T-helper 9 cell (primary cell): ENCODE data around the gene SRMS.
"Not testable (repeated sequence)": the region's sequence is repeated elsewhere in the genome, so short reads cannot be mapped to it uniquely, and the experiment has no call there.

Experiments
- DNase-seq: peaks from one replicate; pipeline ENCODE4 v3.0.0-alpha.2; 2020

SRMS gene

DNA sequence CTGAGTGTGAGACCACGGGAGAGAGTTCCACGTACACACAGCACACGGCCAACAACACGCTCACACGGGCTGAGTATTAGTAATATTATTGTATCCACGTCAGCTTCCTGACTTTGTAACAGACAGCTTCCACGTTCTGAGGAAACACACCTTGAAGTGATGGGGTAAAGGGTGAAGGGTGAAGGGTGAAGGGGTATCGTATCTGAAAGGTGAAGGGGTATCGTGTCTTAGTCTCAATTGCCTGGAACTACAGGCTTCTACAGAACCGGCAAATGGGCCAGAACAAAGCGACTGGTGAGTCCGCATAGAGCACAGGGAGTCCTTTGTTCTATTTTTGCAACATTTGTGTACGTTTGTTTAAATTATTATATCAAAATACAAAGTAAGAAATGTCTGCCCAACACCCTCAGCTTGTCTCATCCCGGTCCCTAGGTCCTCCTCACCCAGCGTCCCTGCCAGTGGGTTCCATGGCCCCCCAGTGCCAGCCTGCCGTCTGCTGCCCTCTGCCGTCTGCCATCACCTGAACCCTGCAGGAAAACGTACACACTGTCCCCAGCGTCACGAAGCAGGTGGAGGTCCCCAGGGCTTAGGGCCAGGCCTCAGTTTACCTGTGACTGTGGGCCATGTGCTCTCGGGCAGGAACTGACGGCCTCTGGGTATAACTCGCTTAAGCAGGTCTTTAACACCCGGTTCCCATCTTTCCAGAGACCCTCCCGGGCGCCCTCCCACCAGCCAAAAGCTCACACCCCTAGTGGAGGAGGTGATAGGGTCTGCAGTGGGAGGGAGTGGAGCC lies 30.9 kb upstream of the SRMS start:
- no peak for DNase-seq

DNA sequence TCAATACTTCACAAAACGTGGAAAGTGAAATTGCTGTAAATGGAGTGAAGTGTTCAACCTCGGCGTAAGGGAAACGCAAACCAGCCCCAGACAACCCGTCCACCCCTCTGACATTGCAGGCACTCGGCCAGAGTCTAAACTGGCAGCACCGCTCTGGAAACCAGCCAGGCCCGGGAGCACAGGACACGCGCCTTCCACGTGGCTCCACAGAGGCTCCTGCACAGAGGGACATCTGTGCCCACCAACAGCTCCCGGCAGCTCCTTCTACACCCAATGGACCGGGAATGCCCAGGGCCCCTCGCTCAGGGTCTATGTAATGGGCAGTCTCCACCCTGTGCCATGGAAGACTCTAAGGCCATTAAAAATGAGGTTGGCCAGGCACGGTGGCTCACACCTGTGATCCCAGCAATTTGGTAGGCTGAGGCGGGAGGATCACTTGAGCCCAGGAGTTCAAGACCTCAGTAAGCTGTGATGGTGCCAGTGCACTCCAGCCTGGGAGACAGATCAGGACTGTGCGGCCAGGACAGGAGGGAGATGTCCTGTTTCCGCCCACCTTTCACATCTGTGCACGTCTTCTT lies 29.9 kb upstream of the SRMS start:
- no peak for DNase-seq

DNA sequence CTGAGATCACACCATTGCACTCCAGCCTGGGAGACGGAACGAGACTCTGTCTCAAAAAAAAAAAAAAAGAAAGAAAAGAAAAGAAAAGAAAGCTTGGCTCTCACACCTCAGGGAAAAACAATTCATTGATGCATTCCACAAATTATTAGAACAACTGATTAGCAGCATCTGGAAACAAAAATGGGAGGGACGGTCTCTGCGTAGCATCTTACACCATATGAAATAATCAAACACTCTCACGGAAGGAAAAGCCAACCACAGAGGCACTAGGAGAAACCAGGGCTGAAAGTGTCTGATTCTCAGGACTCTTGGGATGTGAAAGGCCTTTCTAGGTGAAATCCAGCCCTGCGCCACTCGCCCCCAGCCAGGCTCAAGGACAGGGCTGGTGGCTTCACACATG lies 28.8 kb upstream of the SRMS start:
- DNase-seq: no peak

DNA sequence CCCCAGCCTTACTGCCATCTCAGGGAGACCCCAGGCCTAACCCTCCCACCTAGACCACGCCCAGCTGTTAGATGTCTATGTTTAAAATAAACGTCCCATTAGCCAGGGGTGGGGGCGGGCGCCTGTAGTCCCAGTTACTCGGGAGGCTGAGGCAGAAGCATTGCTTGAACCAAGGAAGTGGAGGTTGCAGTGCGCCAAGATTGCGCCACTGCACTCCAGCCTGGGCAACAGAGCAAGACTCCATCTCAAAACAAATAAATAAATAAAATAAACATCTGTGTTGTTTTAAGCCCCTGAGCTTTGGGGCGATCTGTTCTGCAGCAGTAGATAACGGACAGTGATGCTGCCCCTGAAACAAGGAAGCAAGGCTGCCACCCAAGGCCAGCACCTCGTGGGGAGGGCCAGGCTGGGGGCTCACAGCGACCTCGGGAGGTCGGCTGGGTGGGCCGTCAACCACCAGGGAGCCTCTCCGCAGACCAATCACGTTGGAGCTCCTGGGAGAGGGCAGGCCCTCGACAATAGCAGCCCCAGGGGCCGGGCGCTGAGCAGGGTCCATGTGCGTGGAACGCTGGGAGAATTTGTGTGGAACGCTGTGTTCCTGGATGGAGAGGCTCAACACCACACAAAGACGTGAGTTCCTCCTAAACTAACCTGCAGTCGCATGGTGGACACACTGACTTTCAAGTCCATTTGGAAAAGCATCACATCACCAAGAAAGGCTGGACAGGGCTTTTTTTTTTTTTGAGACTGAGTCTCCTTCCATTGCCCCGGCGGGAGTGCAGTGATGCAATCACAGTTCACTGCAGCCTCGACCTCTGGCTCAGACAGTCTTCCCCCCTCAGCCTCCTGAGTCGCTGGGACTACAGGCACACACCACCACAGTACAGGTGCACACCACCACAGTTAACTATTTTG lies 27.5 kb upstream of the SRMS start:
- DNase-seq: no peak

DNA sequence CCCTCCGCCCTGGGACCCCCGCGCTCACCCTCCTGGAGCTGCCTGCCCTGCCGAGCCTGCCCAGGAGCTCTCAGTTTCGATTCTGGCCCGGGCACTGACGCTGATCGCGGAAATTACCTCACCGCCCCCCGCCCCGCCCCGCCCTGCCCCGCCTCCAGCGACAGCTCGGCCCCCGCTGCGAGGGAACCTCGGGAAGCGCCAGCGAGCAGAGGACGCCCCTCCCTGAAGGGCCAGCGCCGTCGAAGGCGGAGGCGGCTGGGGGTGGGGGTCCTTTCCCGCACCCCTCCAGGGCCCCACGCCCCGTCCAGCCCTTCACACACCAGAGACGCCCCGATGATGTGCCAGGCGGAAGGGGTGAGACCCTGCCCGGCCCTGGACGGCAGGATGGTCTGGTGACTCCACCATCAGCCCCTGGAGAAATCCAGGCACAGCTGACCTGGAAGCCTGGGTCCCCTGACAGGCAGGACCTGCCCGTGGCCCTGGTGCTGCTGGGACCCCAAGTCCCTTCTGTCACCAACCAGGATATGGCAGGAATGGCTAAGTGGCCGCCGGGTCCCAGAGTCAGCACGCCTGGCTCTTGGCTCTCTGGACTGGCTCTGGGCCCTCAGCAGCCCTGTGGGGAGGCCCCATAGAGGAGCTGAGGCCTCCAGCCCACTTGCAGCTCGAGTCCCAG lies 26.7 kb upstream of the SRMS start, which contains the start of gene HELZ2:
Gene HELZ2 (minus strand): TSS at position 84 of the 673 bp plus-strand sequence. CDS start 1,854 bp downstream, outside the sequence.
- DNase-seq: peak; percentile 65

DNA sequence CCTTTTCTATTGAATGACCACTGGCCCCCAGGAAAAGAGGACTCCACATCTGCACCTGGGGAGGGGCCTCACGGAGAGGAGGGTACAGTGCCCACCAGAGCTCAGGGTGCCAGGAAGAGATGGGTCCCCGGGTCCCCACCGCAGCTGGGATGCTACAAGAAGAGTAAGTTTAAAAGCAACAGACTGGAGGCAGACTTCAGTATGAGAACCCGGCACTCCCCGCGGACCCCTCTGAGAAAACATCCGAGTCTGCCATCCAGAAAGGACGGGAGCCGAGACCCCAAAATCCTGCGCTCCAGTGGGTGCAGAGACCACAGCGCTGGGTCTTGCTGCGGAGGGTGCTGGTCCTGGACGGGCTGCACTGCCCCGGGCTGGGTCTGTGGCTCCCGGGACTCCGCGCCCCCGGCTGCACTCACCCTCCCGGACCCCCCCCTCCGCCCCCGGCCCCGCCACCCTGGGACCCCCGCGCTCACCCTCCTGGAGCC lies 26.1 kb upstream of the SRMS start:
- no peak for DNase-seq

DNA sequence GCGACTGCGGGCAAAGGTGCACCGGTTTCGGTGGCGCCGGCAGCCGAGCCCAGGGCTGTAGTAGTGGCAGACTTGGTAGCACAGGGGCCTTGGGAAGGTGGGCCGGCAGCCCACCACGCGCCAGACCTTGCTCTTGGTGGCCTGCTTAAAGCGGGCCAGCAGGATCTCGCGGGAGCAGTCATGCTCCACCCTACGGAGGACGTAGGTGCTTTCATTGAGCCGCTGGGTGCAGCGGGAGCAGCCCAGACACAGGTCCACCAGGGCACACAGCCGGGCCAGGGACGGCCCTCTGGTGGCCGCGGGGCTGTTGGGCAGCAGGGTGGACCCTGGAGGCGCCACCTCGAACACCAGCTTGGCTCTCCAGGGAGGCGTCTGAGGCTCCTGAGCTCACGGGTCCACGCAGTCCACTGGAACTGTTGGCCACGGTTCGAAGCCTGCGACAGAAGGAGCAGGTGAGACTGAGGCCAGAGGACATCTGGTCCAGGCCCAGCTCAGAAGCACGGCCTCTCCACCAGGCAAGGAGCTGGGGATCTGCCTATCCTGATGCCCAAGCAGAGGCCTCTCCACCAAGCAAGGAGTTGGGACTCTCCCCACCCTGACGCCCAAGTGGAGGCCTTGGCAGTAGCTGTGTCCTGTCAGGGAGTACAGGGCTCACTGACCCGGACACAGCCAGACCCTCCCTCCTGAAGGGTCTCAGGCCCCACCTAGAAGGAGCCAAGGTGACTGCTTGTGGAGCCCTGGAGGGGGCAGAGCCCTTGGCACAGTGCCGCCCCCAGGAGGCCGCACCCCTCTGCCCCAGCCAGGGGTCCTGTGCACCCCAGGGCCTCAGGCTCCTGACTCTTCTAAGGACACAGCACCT lies 25.5 kb upstream of the SRMS start:
- DNase-seq: no peak

DNA sequence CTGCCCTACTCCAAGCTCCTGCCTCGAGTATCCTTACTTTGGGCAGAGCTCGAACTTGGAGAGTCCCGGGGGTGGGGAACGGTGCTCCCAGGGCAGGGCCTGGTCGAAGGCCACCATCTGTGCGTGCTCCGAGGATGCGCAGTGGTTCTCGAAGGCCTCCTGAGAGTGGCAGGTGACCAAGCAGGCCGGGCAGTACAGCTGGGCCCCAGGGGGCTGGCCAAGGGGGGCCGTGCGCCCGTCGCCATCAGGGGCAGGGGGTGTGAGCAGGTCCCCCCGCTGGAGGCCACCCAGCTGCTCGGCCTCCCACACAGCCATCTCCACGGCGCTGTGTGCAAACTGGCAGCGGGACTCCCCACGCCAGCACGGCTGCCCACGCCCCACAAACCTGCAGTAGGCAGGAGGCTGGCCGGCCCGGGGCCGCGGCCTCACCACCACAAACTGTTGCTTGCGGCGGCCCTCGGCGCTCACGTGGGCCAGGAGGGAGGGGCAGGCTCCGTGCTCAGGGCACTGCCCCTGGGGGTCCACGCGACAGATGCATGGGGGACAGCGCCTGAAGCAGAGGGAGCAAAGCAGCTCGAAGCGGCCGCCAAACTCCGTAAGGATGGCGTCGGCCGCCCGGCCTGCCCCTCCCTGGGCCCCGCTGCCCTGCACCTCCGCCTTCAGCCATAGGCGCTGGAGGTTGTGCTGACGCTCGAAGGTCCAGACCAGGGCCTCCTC lies 24.7 kb upstream of the SRMS start:
- DNase-seq: no peak

DNA sequence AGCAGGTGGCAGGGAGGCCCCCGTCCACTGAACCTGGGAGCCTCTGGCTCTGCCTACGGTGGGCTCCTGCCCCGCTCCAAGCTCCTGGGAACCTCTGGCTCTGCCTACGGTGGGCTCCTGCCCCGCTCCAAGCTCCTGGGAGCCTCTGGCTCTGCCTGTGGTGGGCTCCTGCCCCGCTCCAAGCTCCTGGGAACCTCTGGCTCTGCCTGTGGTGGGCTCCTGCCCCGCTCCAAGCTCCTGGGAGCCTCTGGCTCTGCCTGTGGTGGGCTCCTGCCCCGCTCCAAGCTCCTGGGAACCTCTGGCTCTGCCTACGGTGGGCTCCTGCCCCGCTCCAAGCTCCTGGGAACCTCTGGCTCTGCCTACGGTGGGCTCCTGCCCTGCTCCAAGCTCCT lies 23.5 kb upstream of the SRMS start:
- not testable (repeated sequence) for DNase-seq

DNA sequence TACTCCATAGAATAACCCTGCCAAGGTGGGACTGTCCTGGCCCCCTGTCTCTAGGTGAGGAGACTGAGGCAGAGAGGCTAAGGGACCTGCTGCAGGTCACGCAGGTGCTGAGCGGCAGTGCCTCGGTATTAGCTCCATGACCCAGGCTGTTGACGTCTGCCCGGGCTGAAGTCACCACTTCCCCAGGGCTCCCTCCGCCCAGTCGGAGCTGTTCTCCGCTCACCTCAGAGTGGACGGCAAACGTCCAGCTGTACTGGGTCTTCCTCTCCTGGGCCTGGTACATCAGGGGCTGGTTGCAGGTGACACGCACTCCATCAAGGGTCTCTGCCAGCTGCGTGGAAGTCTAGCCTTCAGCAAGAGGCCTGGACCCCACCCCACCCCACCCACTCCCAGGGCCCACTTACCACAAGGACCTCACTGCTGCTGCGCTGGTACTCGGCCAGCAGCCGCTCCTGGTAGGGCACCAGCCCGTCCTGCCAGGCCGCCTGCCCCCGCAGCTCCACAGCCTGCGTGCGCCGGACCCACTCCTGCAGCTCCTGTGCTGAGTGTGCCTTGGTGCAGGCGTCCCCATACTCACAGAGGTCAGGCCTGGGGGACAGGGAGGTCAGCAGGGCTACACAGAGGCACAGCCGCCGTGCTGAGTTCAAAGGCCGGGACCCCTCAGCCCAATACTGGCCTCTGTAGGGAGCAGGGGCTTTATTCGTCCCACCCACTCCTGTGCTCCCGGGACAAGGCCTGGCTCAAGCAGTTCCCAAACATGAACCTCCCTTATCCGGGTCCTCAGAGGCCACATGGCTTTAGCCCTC lies 22.9 kb upstream of the SRMS start:
- no peak for DNase-seq

DNA sequence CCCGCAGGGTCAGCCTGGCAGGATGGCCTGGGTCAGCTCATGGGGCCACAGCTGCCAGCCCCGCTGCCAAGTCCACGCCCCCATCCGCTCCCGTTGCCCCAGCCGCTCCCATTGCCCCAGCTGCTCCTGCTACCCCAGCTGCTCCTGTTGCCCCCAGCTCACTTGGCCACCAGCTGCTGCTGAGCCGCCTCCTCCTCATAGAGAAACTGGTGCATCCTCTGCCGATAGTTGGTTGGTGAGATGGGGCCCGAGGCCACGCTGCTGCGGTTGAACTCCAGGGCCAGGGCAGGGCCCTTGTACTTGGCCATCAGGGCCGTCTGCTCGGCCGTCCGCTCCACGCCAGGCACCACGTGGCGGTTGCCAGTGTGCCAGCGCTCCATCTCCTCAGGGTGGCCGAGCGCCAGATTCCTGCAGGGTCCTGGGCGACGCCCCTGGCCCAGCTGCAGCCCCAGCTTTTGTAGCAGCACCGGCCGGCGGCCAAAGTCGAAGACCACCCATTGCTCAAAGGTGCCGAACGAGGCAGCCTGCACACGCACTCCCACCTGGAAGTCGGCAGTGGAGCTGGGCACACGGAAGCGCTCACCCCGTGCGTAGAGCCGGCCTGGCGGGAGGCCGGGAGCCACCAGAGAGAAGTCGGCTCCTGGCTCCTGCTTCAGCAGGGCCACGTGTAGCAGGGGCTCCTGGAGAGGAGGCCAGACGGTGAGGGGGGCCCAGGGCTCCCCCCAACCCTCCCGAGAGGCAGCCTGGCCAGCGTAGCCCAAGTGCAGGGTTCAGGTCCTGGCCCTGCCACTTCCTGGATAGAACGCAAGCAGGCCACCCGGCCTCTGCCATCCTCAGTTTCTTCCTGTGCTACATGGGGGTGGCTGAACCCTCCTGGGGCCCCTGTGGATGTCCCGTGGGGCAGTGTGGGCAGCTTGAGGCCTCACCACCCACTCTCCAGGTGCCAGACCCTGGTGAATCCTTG lies 21.7 kb upstream of the SRMS start:
- no peak for DNase-seq

DNA sequence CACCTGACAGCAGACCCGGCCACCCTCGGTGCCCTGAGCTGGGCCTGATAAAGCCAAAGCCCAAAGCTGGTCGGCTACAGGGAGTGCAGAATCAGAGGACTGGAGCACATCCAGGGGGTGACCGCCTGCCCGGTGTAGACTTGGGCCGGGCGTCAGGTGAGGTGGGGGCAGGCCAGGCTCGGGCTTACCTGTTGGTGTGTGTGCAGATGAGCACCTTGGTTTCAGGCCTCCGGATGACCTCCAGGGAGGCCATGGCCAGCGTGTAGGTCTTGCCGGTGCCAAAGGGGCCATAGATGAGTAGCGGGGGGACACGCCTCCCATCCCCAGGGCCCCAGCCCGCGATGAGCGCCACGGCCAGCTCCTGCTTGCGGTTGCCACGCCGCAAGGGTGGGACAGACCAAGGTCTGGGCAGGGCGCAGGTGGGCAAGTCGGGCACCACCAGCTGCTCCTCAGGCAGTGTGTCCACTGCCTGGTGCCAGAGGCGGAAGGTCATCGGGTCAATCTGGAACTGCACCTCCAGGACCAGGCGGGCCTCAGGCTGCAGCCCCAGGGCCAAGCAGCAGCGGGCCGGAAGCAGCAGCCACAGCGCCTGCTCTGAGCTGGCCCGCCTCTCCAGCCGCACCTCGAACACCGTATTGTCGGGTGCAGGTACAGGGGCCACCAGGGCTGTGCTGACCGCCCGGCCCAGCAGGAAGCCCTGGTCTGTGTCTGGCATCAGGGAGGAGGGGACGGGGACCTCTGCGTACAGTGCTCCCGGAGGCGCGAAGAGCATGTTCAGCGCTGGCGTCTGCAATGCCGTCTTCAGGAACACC lies 20.8 kb upstream of the SRMS start:
- no peak for DNase-seq

DNA sequence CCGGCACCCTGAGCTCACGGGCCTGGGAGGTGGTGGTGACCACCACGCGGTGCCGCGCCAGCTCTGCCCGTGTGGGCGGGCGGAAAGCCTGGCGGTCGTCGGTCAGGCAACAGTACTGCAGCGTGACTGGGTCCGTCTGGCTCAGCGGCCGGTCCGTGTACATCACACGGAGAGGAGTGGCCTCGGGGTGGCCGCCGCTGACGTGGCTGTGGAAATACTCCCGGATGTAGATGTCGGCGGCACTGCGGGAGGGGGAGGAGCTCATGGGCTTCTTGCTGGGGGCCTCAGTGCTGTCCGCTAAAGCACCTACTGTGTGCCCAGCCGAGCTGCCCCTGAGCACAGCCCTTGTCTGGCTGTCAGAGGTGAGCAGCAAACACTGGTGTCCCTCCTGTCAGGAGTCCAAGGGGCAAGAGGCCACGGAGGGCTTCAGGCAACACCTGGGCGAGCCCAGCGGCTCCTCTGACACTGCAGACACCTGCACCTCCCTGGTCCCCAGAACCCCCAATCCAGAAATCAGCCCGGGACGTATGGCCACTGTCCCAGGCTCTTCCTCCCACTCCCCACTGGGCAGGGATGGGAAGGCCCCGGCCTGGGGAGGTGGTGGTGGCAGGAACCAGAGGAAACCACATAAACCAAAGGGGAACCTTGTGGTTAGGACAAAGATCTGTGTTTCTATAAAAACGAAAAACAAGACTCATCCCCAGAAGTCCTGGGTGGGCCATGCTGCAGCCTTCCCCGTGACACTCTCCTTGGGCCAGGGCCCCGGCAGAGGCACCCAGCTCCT lies 20.0 kb upstream of the SRMS start:
- DNase-seq: peak; percentile 32

DNA sequence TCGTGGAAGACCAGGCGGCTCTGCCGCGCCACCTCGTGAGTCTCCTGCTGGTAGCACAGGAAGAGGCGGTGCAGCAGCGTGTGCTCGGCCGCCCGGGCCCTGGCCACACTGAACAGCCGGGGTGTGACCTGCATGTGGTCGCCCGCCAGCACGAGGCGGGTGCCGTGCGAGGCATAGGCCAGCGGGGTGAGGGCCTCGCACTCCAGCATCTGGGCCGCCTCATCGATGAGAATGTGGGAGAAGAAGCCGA lies 19.5 kb upstream of the SRMS start:
- no peak for DNase-seq

DNA sequence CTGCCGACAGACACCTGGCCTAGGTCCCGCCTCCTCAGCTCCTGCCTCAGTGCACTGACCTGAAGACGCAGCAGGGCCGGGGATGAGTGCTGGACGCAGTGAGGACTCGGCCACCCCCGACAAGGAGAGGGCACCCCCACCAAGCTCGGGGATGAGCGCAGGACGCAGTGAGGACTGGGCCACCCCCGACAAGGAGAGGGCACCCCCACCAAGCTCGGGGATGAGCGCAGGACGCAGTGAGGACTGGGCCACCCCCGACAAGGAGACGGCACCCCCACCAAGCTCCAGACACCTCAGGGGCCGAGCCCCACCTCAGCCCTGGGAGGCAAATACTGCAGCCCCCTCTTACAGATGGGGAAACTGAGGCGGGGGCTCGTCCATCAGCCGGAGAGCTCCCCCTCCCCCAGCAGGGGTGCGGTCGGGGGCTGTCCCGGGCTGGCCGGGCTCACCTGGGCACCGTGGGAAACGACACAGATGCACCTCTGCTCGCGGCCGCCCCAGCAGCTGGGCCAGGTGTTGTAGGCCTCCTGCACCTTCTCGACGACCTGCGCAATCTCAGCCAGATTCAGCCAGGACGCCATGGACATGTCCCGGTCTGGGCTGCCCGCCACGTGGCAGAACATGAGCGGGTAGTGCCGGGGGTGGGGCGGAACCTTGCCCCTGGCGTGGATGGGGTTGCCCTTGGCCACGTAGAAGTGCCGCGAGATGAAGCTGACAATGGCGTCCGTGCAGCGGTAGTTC lies 19.0 kb upstream of the SRMS start:
- no peak for DNase-seq

DNA sequence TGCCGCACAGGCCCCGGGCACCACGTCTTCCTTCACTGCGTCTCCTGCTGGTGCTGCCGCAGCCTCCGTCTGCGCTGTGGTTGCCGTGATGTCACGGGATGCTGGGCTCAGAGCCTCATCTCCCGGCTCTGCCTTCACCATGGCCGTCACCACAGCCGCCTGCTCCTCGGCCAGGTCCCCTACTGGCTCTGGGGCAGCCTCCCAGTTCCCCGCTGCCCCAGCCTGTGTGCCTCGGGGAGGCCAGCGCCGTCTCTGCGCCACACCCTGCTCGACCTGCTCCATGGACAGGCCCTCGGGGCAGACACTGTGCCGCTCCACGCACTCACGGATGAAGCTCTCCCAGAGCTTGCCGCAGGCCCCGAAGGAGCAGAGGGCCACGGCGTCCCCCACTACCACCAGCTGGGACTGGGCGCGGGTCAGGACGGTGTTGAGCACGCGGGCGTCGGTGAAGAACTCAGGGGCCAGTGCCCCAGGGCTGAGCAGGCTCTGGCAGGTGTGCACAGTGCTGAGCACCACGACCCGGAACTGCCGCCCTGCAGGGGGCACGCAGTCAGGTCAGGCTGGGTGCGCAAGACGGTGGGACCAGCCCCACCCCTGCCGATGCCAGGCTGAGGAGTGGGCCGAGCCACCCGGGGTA lies 18.3 kb upstream of the SRMS start:
- DNase-seq: no peak
